Stomach (tissue), 9 donors: ENCODE data around the gene TUSC2. TPM values are rescaled to one million over a fixed set of nuclear protein-coding genes. Genes with fewer than 3 reads are reported as not detected.
A peak's percentile ranks its signal among the peaks of the same experiment; 100 is the strongest.
"Not testable (repeated sequence)": the region's sequence is repeated elsewhere in the genome, so short reads cannot be mapped to it uniquely, and the experiment has no call there.

Experiments
- DNase-seq, 2 donors: peaks; one replicate each; pipeline versions ENCODE4 v3.0.0 to v3.0.0-alpha.2; 2013 to 2019
- H3K27ac ChIP-seq, 5 donors: fragments of 200-600 bp in 4 of 5; sonication (generic) in 4 of 5; one replicate each; pipeline ENCODE4 v1.5.1; 2013 to 2019; ENCODE audit warnings: mild to moderate bottlenecking in 1 of 5, moderate library complexity in 1 of 5
- H3K27me3 ChIP-seq, 3 donors: fragments of 200-600 bp; sonication (generic); one replicate each; pipeline ENCODE4 v1.5.1; 2017 to 2019; ENCODE audit warnings: mixed run types in 1 of 3
- H3K36me3 ChIP-seq, 4 donors: fragments of 200-600 bp; sonication (generic); 1 replicate in 3 of 4; 2 replicates in 1 of 4; pipeline ENCODE4 v1.5.1; 2016 to 2019
- H3K4me1 ChIP-seq, 4 donors: fragments of 200-600 bp; sonication (generic); one replicate each; pipeline ENCODE4 v1.5.1; 2016 to 2019
- H3K4me3 ChIP-seq, 4 donors: fragments of 200-600 bp; sonication (generic) in 3 of 4; one replicate each; pipeline ENCODE4 v1.5.1; 2016 to 2019; ENCODE audit warnings: mild to moderate bottlenecking in 1 of 4
- H3K9me3 ChIP-seq, 4 donors: fragments of 200-600 bp; sonication (generic); one replicate each; pipeline ENCODE4 v1.5.1; 2016 to 2019
- CTCF ChIP-seq, 7 experiments: fragments of 450-650 bp in 4 of 7; fragments of 200-600 bp in 3 of 7; sonication (generic) in 3 of 7; IDR thresholded peaks; one replicate each; pipeline ENCODE4 v1.5.1; 2016 to 2019; ENCODE audit warnings: antibody characterized with exemption in 7 of 7, control low read depth in 2 of 7, mild to moderate bottlenecking in 1 of 7
- EP300 ChIP-seq: sonication (generic); formaldehyde crosslinking; IDR thresholded peaks from one replicate; pipeline ENCODE4 v1.6.1; 2017; ENCODE audit warnings: antibody characterized with exemption
- POLR2A ChIP-seq, 4 donors: fragments of 450-650 bp; IDR thresholded peaks; one replicate each; pipeline ENCODE4 v1.6.1; 2016; ENCODE audit warnings: antibody characterized with exemption in 4 of 4, control low read depth in 2 of 4, mild to moderate bottlenecking in 1 of 4, moderate library complexity in 1 of 4
- POLR2AphosphoS5 ChIP-seq, 3 donors: sonication (generic); formaldehyde crosslinking; IDR thresholded peaks; one replicate each; pipeline ENCODE4 v1.6.1; 2016; ENCODE audit warnings: antibody characterized with exemption in 3 of 3
- WGBS, 5 donors: extraction: QIAGEN DNeasy Blood & Tissue Kit in 3 of 5; methylation state at CpG; one replicate each; pipeline versions ENCODE4 v1.1.5 to v1.1.7; 2013 to 2018; 5-methylcytosine and 5-hydroxymethylcytosine counted together
- intact Hi-C: fragments of 100-400 bp; cut with DNase I; formaldehyde crosslinking; loops from one replicate; pipeline ENCODE4 v1.15.1; 2023; ENCODE audit warnings: low total_unique reads
- polyA plus RNA-seq, 3 donors: library from polyadenylated mRNA; stranded (reverse); fragments of 200-250 nt; gene quantifications; one replicate each; pipeline ENCODE4 v1.2.3, GENCODE V29; 2013
- total RNA-seq, 5 donors: library from RNA; depleted of rRNA; stranded (reverse); fragments of >200 nt; gene quantifications; one replicate each; pipeline versions ENCODE4 v1.1.0 to v1.2.3, GENCODE V29; 2014 to 2016
- donor health status: healthy with polysubstance abuse.
- donor health status: Bipolar disorder and iron deficiency.
- donor health status: healthy.

Gene TUSC2
- total and polyA plus RNA-seq, 8 donors: 2.3 to 63.4 (median 40.3) TPM; not detected in 1

GRCh38 chr3:50286322-50287227 lies 41.4 kb downstream of the TUSC2 start:
- Histone ChIP-seq H3K4me1 (peaks cover 22 to 28% (median 26%) of the 10 kb centered on the region in 4 donors), H3K4me3 (no peak overlapping the region), H3K27me3 (no peaks in the 10 kb centered on the region), H3K9me3 (no peaks in the 10 kb centered on the region), H3K27ac (no peak overlapping the region), H3K36me3 (peaks cover 34 to 45% (median 44%) of the 10 kb centered on the region in 4 donors)
- DNase-seq: no peak
- intact Hi-C loops: no loop called here
- WGBS, 5 donors: 78 to 90% (median 83%) methylated on average over 26 to 28 of the region's 28 CpGs
- TF ChIP-seq POLR2AphosphoS5 (IDR thresholded peaks at IDR 0.05) (no peak), POLR2A (IDR thresholded peaks at IDR 0.05) (no peak), CTCF (IDR thresholded peaks at IDR 0.05) (no peak), EP300 (no peak)

- DNase-seq, H3K4me1 ChIP-seq, H3K9me3 ChIP-seq, H3K27me3 ChIP-seq, H3K27ac ChIP-seq, H3K4me3 ChIP-seq, intact Hi-C loops: not testable (repeated sequence)
- peaks cover 20 to 32% (median 30%) of the 10 kb centered on the region in 4 donors for H3K36me3 ChIP-seq
- WGBS, 5 donors: 81 to 87% (median 86%) methylated on average over 6 of the region's 6 CpGs
Observed at GRCh38 chr3:50284121-50284520, 43.9 kb downstream of the TUSC2 start.

- no peak for DNase-seq
- 85 to 96% (median 91%) methylated on average over 6 to 8 of the region's 8 CpGs for WGBS, 5 donors
- H3K27me3 ChIP-seq: peaks cover 0 to 27% (median 18%) of the 10 kb centered on the region in 3 donors
- H3K27ac ChIP-seq: peak overlapping the region in 2 of 5 donors; percentile 22 to 27
- H3K4me1 ChIP-seq: peaks cover 8 to 27% (median 17%) of the 10 kb centered on the region in 4 donors
- no peak for TF ChIP-seq POLR2AphosphoS5 (IDR thresholded peaks at IDR 0.05)
- TF ChIP-seq EP300: no peak
- TF ChIP-seq POLR2A (IDR thresholded peaks at IDR 0.05): no peak
- no peak for TF ChIP-seq CTCF (IDR thresholded peaks at IDR 0.05)
- H3K9me3 ChIP-seq: no peaks in the 10 kb centered on the region
- H3K4me3 ChIP-seq: no peak overlapping the region
- H3K36me3 ChIP-seq: peaks cover 8 to 41% (median 19%) of the 10 kb centered on the region in 4 donors
- intact Hi-C loops: loop anchor here (10.0 kb wide), 1 partner anchor 55 kb away; no protein-coding TSS in a partner anchor
Observed at GRCh38 chr3:50279255-50280016, 48.6 kb downstream of the TUSC2 start.

- Histone ChIP-seq H3K27me3 (peaks cover 0 to 33% (median 21%) of the 10 kb centered on the region in 3 donors), H3K27ac (peak within 1 kb of the TSS in 2 of 5 donors; percentile 22 to 27), H3K4me1 (peaks cover 13 to 33% (median 23%) of the 10 kb centered on the region in 4 donors), H3K4me3 (no peak within 1 kb of the TSS), H3K9me3 (no peaks in the 10 kb centered on the region), H3K36me3 (peaks cover 8 to 46% (median 19%) of the 10 kb centered on the region in 4 donors)
- WGBS, 5 donors: 14 to 54% (median 51%) methylated on average over 1 to 2 of the region's 2 CpGs
- intact Hi-C loops: loop anchor here (10.0 kb wide), 1 partner anchor 54 kb away; no protein-coding TSS in a partner anchor
- DNase-seq: no peak
- TF ChIP-seq CTCF (IDR thresholded peaks at IDR 0.05) (no peak), EP300 (no peak), POLR2AphosphoS5 (IDR thresholded peaks at IDR 0.05) (no peak), POLR2A (IDR thresholded peaks at IDR 0.05) (no peak)
Observed at GRCh38 chr3:50278880-50279224, 49.2 kb downstream of the TUSC2 start, which contains the start of gene LSMEM2. LSMEM2 (plus strand) TSS chr3:50279087; CDS start chr3:50279114, 27 bp downstream.
